Suprapubic skin (tissue), 4 donors: ENCODE results near the gene PWWP2B.

Experiments
- CTCF ChIP-seq, 2 donors: fragments of 200-600 bp in 1 of 2; fragments of 450-650 bp in 1 of 2; sonication (generic) in 1 of 2; IDR thresholded peaks; one replicate each; pipeline ENCODE4 v1.5.1; 2016 to 2019; ENCODE audit warnings: antibody characterized with exemption in 2 of 2, mild to moderate bottlenecking in 1 of 2, moderate library complexity in 1 of 2
- EP300 ChIP-seq: sonication (generic); formaldehyde crosslinking; IDR thresholded peaks from one replicate; pipeline ENCODE4 v1.6.1; 2017; ENCODE audit warnings: antibody characterized with exemption
- POLR2A ChIP-seq, 2 donors: fragments of 450-650 bp; IDR thresholded peaks; one replicate each; pipeline ENCODE4 v1.6.1; 2017; ENCODE audit warnings: antibody characterized with exemption in 2 of 2, mild to moderate bottlenecking in 2 of 2, moderate library complexity in 2 of 2
- POLR2AphosphoS5 ChIP-seq, 3 donors: sonication (generic); formaldehyde crosslinking; IDR thresholded peaks; one replicate each; pipeline ENCODE4 v1.6.1; 2017; ENCODE audit warnings: antibody characterized with exemption in 3 of 3

- TF ChIP-seq EP300 = no peak
- TF ChIP-seq POLR2AphosphoS5 (IDR thresholded peaks at IDR 0.05) = no peak
- no peak for TF ChIP-seq CTCF (IDR thresholded peaks at IDR 0.05)
- TF ChIP-seq POLR2A (IDR thresholded peaks at IDR 0.05) = no peak
Observed at GRCh38 chr10:132449811-132450181, 52.8 kb downstream of the PWWP2B start.
